ENCODE results near the gene TRPM3.

Gene TRPM3

DNA sequence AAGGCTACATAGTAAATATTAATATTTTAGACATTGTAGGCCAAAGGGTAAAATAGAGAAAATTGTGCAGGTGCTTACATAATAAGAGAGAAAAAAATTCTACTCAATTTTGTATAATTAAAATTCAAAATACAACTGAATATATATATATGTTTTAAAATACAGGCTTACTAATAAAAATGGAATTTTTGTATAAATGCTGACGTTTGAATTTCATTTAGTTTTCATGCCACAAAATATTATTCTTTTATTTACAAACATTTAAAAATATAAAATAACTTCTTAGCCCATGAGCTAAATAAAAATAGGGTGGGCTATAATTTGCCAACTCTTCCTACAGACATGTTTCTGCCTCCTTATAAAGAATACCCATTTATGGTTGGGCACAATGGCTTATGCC lies 328.6 kb downstream of the TRPM3 start:
- DNase-seq (ENCODE audit: low read depth, low spot score), result no peak
- H3K9me3 ChIP-seq (ENCODE audit: insufficient read depth, low read length), result no peaks in the 10 kb centered on the region
- H3K9ac ChIP-seq (ENCODE audit: insufficient read length, low read depth), result no peak overlapping the region
- no peak for TF ChIP-seq YY1 (IDR thresholded peaks at IDR 0.05; ENCODE audit: insufficient read depth, insufficient read length)
- no peak for TF ChIP-seq ZNF274 (IDR thresholded peaks at IDR 0.05; ENCODE audit: low read depth, low read length)
- TF ChIP-seq SUZ12 (IDR thresholded peaks at IDR 0.05; ENCODE audit: extremely low read depth, insufficient read depth, insufficient read length), result no peak
- H3K36me3 ChIP-seq (ENCODE audit: insufficient read depth, insufficient read length, low read length), result no peaks in the 10 kb centered on the region
- no peaks in the 10 kb centered on the region for H3K4me1 ChIP-seq (ENCODE audit: insufficient read depth, insufficient read length)
- H3K4me3 ChIP-seq (ENCODE audit: insufficient read length, low read depth), result no peak overlapping the region
- no peaks in the 10 kb centered on the region for H3K27me3 ChIP-seq (ENCODE audit: insufficient read depth, insufficient read length)

DNA sequence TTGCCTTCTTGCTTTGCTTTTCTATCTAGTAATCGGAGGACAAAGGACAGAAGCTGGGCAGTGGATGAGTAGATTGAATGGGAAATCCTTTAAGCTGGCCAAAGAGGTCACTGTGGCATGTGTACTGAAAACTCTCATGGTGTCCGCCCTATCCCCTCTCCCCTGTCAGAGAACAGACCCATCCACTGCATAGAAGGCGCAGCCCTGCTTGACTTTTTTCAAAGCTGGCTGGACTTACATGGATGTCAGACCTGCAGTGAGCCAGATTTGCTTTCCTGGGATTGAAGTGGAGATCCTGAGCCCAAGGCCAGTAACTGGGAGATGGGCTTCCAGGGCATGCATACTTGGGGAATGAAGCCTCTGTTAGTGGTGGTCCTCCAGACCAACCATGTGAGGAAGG lies 329.5 kb downstream of the TRPM3 start:
- Histone ChIP-seq H3K36me3 (ENCODE audit: insufficient read depth, insufficient read length, low read length) (no peaks in the 10 kb centered on the region), H3K4me1 (ENCODE audit: insufficient read depth, insufficient read length) (no peaks in the 10 kb centered on the region), H3K4me3 (ENCODE audit: insufficient read length, low read depth) (no peak overlapping the region), H3K9ac (ENCODE audit: insufficient read length, low read depth) (no peak overlapping the region), H3K27me3 (ENCODE audit: insufficient read depth, insufficient read length) (no peaks in the 10 kb centered on the region), H3K9me3 (ENCODE audit: insufficient read depth, low read length) (no peaks in the 10 kb centered on the region)
- TF ChIP-seq ZNF274 (IDR thresholded peaks at IDR 0.05; ENCODE audit: low read depth, low read length) (no peak), YY1 (IDR thresholded peaks at IDR 0.05; ENCODE audit: insufficient read depth, insufficient read length) (no peak)
- DNase-seq (ENCODE audit: low read depth, low spot score), result no peak

DNA sequence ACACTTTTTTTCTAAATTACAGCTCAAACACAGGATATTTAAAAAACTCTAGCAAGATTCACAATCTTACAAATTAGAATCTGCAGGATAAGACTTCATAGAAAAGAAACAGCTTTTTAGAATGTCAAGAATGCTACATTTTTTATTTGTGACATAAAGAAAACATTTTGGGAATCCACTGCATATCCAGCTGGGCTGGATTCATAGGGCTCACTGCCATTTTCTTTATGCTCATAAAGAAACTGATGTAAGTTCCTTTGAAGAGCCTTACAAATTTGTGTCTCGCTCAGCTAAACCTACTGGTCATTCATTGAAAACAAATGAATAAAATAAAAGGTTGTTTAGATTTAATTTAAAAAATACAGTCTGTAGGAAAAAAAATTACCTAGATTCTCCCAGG lies 332.3 kb downstream of the TRPM3 start:
- no peaks in the 10 kb centered on the region for H3K36me3 ChIP-seq (ENCODE audit: insufficient read depth, insufficient read length, low read length)
- no peaks in the 10 kb centered on the region for H3K27me3 ChIP-seq (ENCODE audit: insufficient read depth, insufficient read length)
- no peak for TF ChIP-seq SUZ12 (IDR thresholded peaks at IDR 0.05; ENCODE audit: extremely low read depth, insufficient read depth, insufficient read length)
- no peak for TF ChIP-seq YY1 (IDR thresholded peaks at IDR 0.05; ENCODE audit: insufficient read depth, insufficient read length)
- no peak for TF ChIP-seq ZNF274 (IDR thresholded peaks at IDR 0.05; ENCODE audit: low read depth, low read length)
- H3K4me3 ChIP-seq (ENCODE audit: insufficient read length, low read depth), result no peak overlapping the region
- no peak overlapping the region for H3K9ac ChIP-seq (ENCODE audit: insufficient read length, low read depth)
- DNase-seq (ENCODE audit: low read depth, low spot score), result no peak
- H3K9me3 ChIP-seq (ENCODE audit: insufficient read depth, low read length), result no peaks in the 10 kb centered on the region
- H3K4me1 ChIP-seq (ENCODE audit: insufficient read depth, insufficient read length), result no peaks in the 10 kb centered on the region

DNA sequence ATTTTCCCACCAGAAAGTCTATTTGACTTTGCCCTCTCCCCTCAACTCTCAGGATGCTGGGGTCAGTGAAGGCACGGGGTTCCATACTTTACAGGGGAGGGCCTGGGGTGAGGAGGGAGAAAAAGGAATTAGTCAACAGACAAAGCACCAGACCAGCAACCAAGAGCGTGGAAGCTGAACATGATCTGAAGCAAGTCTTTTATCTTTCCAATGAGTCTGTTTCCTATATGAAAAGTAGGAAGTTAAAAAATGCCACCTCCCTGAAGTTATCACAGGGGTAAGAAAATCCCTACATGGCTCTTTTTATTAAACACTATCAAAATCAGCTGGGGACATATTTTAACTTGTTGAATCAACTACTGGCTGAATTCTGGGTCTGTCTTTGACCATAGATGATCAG lies 337.0 kb downstream of the TRPM3 start:
- Histone ChIP-seq H3K9ac (ENCODE audit: insufficient read length, low read depth) (no peak overlapping the region), H3K36me3 (ENCODE audit: insufficient read depth, insufficient read length, low read length) (no peaks in the 10 kb centered on the region), H3K9me3 (ENCODE audit: insufficient read depth, low read length) (no peaks in the 10 kb centered on the region), H3K4me1 (ENCODE audit: insufficient read depth, insufficient read length) (no peaks in the 10 kb centered on the region), H3K27me3 (ENCODE audit: insufficient read depth, insufficient read length) (no peaks in the 10 kb centered on the region), H3K4me3 (ENCODE audit: insufficient read length, low read depth) (no peak overlapping the region)
- TF ChIP-seq SUZ12 (IDR thresholded peaks at IDR 0.05; ENCODE audit: extremely low read depth, insufficient read depth, insufficient read length) (no peak), ZNF274 (IDR thresholded peaks at IDR 0.05; ENCODE audit: low read depth, low read length) (no peak), YY1 (IDR thresholded peaks at IDR 0.05; ENCODE audit: insufficient read depth, insufficient read length) (no peak)
- no peak for DNase-seq (ENCODE audit: low read depth, low spot score)

DNA sequence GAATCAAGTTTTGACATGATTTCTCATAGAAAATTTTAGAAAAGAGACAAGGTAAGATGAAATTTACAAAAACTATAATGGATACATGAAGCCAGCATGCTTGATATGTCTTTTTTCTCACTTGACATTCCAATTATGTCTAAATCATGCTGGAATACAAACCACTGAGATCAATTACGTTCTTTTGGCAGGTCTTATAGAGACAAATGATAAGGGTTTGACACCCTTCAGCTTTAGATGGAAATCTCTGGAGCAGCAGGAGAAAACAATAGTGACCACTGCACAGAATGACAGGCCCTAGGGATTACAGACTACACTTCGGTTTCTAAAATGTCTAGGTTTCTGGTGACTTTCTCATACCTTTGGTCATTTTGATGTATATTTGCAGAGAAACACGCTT lies 342.9 kb downstream of the TRPM3 start:
- Histone ChIP-seq H3K4me3 (ENCODE audit: insufficient read length, low read depth) (no peak overlapping the region), H3K4me1 (ENCODE audit: insufficient read depth, insufficient read length) (no peaks in the 10 kb centered on the region), H3K27me3 (ENCODE audit: insufficient read depth, insufficient read length) (no peaks in the 10 kb centered on the region), H3K36me3 (ENCODE audit: insufficient read depth, insufficient read length, low read length) (no peaks in the 10 kb centered on the region), H3K9me3 (ENCODE audit: insufficient read depth, low read length) (no peaks in the 10 kb centered on the region), H3K9ac (ENCODE audit: insufficient read length, low read depth) (no peak overlapping the region)
- no peak for DNase-seq (ENCODE audit: low read depth, low spot score)
- TF ChIP-seq YY1 (IDR thresholded peaks at IDR 0.05; ENCODE audit: insufficient read depth, insufficient read length), result no peak
- no peak for TF ChIP-seq SUZ12 (IDR thresholded peaks at IDR 0.05; ENCODE audit: extremely low read depth, insufficient read depth, insufficient read length)
- TF ChIP-seq ZNF274 (IDR thresholded peaks at IDR 0.05; ENCODE audit: low read depth, low read length), result no peak

DNA sequence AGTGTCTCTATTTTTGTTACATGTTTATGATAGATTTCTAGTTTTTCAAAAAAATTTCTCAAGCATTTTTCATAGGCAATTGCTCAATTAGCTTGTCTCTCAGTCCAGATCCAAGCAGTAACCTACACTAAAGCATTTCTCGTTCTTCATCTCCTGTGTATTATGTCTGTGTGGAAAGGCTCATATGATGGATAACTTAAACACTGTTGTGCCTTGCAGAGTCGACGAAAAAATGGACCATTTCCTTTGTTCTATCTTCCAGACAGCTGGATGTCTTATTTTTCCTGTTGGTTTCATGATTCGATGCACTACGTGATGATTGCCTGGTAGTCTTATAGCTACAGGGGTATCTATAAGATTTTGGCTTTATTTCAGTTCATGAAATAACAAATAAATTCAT lies 347.8 kb downstream of the TRPM3 start:
- no peak for DNase-seq (ENCODE audit: low read depth, low spot score)
- H3K36me3 ChIP-seq (ENCODE audit: insufficient read depth, insufficient read length, low read length), result no peaks in the 10 kb centered on the region
- no peak overlapping the region for H3K9ac ChIP-seq (ENCODE audit: insufficient read length, low read depth)
- no peaks in the 10 kb centered on the region for H3K9me3 ChIP-seq (ENCODE audit: insufficient read depth, low read length)
- H3K27me3 ChIP-seq (ENCODE audit: insufficient read depth, insufficient read length), result no peaks in the 10 kb centered on the region
- H3K4me1 ChIP-seq (ENCODE audit: insufficient read depth, insufficient read length), result no peaks in the 10 kb centered on the region
- TF ChIP-seq SUZ12 (IDR thresholded peaks at IDR 0.05; ENCODE audit: extremely low read depth, insufficient read depth, insufficient read length) (no peak), ZNF274 (IDR thresholded peaks at IDR 0.05; ENCODE audit: low read depth, low read length) (no peak), YY1 (IDR thresholded peaks at IDR 0.05; ENCODE audit: insufficient read depth, insufficient read length) (no peak)
- H3K4me3 ChIP-seq (ENCODE audit: insufficient read length, low read depth), result no peak overlapping the region

DNA sequence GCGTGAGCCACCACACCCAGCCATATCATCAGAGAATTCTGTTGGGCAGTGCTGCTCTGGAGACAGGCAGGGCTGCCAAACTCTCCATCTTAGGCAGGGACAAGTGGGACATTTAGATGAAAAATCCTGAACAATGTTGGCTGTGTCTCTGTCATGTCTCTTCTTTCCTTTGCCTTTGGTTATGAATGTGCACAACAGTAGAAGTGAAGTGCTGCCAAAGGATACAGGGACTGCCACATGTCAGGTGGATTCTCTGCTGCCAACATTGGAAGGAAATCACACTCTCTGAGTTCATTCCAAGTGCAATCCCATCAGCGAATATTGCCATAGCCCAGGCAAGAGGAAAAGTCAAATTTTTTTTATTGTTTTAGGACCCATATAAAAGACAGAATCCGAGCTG lies 348.8 kb downstream of the TRPM3 start:
- no peaks in the 10 kb centered on the region for H3K36me3 ChIP-seq (ENCODE audit: insufficient read depth, insufficient read length, low read length)
- TF ChIP-seq ZNF274 (IDR thresholded peaks at IDR 0.05; ENCODE audit: low read depth, low read length), result no peak
- TF ChIP-seq YY1 (IDR thresholded peaks at IDR 0.05; ENCODE audit: insufficient read depth, insufficient read length), result no peak
- TF ChIP-seq SUZ12 (IDR thresholded peaks at IDR 0.05; ENCODE audit: extremely low read depth, insufficient read depth, insufficient read length), result no peak
- no peaks in the 10 kb centered on the region for H3K9me3 ChIP-seq (ENCODE audit: insufficient read depth, low read length)
- no peak overlapping the region for H3K4me3 ChIP-seq (ENCODE audit: insufficient read length, low read depth)
- no peak for DNase-seq (ENCODE audit: low read depth, low spot score)
- no peak overlapping the region for H3K9ac ChIP-seq (ENCODE audit: insufficient read length, low read depth)
- H3K4me1 ChIP-seq (ENCODE audit: insufficient read depth, insufficient read length), result no peaks in the 10 kb centered on the region
- no peaks in the 10 kb centered on the region for H3K27me3 ChIP-seq (ENCODE audit: insufficient read depth, insufficient read length)

DNA sequence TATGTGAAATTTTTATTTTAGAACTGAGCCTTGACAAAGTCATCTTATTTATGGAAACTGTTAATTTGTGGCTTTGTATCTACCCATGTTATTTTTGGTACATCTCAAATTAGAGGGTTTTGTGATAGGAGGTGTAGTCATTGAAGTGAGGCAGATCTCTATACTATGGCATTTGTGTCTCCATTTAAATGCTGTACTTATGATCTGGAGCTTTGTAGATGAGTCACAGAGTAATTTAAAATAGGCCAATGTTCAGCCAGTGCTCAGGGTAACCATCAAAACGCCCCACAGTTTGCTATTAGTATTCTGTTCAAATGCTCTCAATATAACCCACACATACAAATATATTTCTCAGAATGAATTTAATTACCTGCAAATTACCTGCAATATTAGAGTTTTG lies 355.5 kb downstream of the TRPM3 start:
- no peak for DNase-seq (ENCODE audit: low read depth, low spot score)

More for the DNA sequence above, 355.5 kb downstream of the TRPM3 start:
- Histone ChIP-seq H3K9ac (ENCODE audit: insufficient read length, low read depth) (no peak overlapping the region), H3K4me1 (ENCODE audit: insufficient read depth, insufficient read length) (no peaks in the 10 kb centered on the region), H3K27me3 (ENCODE audit: insufficient read depth, insufficient read length) (no peaks in the 10 kb centered on the region), H3K9me3 (ENCODE audit: insufficient read depth, low read length) (no peaks in the 10 kb centered on the region), H3K36me3 (ENCODE audit: insufficient read depth, insufficient read length, low read length) (no peaks in the 10 kb centered on the region), H3K4me3 (ENCODE audit: insufficient read length, low read depth) (no peak overlapping the region)
- no peak for TF ChIP-seq SUZ12 (IDR thresholded peaks at IDR 0.05; ENCODE audit: extremely low read depth, insufficient read depth, insufficient read length)
- no peak for TF ChIP-seq YY1 (IDR thresholded peaks at IDR 0.05; ENCODE audit: insufficient read depth, insufficient read length)
- no peak for TF ChIP-seq ZNF274 (IDR thresholded peaks at IDR 0.05; ENCODE audit: low read depth, low read length)

Data from NT2/D1 (cell line).